Panc1 (cell line): Measurements from ENCODE around the gene CALCB. TPM values are rescaled to one million over a fixed set of nuclear protein-coding genes. Genes with fewer than 3 reads are reported as not detected.

ENCODE experiments used
- ATAC-seq: fragments of 200-7000 bp; cut with Tn5 transposase; 2 replicates; pipeline ENCODE4 v1.9.1; 2020; ENCODE audit warnings: mild to moderate bottlenecking, moderate library complexity
- BruUV-seq: library from RNA; stranded (reverse); fragments of 400-500 nt; replicated peaks from 2 replicates; lab custom pipeline; 2021; lab: Mats Ljungman, UMichigan
- CTCF ChIA-PET: fragments of 300-600 bp; sonication (Branson Sonifier 250); formaldehyde crosslinking; loops from one replicate; lab custom pipeline; 2022; ENCODE audit warnings: antibody characterized with exemption; lab: Charles Lee
- POLR2A ChIA-PET: fragments of 300-600 bp; sonication (Branson Sonifier 250); formaldehyde crosslinking; loops from one replicate; lab custom pipeline; 2022; ENCODE audit warnings: antibody characterized with exemption; lab: Charles Lee
- DNase-seq: peaks from one replicate; pipeline ENCODE4 v3.0.0-alpha.2; 2010; ENCODE audit warnings: low read depth, low spot score
- H3K27ac ChIP-seq: 2 replicates; pipeline ENCODE4 v1.5.1; 2011; ENCODE audit warnings: mild to moderate bottlenecking, low read length, inconsistent platforms
- H3K27me3 ChIP-seq: fragments of 200-500 bp; sonication (Bioruptor generic); 2 replicates; pipeline ENCODE4 v1.6.0; 2014; ENCODE audit warnings: low read length, inconsistent platforms; ENCODE audit not compliant: control insufficient read depth, insufficient read depth
- H3K36me3 ChIP-seq: fragments of 200-500 bp; sonication (Bioruptor generic); 2 replicates; pipeline ENCODE4 v1.5.1; 2014; ENCODE audit warnings: inconsistent platforms, mild to moderate bottlenecking, low read length, moderate library complexity; ENCODE audit not compliant: control insufficient read depth, insufficient read depth
- H3K4me1 ChIP-seq: 2 replicates; pipeline ENCODE4 v1.5.1; 2011; ENCODE audit warnings: inconsistent platforms, mild to moderate bottlenecking, low read length, moderate library complexity; ENCODE audit not compliant: control insufficient read depth, insufficient read depth
- H3K4me3 ChIP-seq, 2 experiments: 2 replicates each; pipeline ENCODE4 v1.5.1; 2011 to 2012; ENCODE audit warnings: low read depth in 2 of 2, low read length in 2 of 2, mild to moderate bottlenecking in 2 of 2, inconsistent platforms in 1 of 2, moderate library complexity in 1 of 2
- H3K9me3 ChIP-seq: fragments of 200-500 bp; sonication (Bioruptor generic); 2 replicates; pipeline ENCODE4 v1.5.1; 2014; ENCODE audit warnings: low read depth, mild to moderate bottlenecking, inconsistent platforms, low read length, moderate library complexity; ENCODE audit not compliant: control insufficient read depth, insufficient read depth
- POLR2AphosphoS5 ChIP-seq: IDR thresholded peaks from 2 replicates; pipeline ENCODE4 v1.6.1; 2012; ENCODE audit warnings: mild to moderate bottlenecking, low read depth, low read length, moderate library complexity
- REST ChIP-seq, 2 experiments: IDR thresholded peaks; 2 replicates each; pipeline ENCODE4 v1.6.1; 2011 to 2012; ENCODE audit warnings: low read depth in 2 of 2, control low read depth in 1 of 2, low read length in 1 of 2, mild to moderate bottlenecking in 1 of 2, moderate library complexity in 1 of 2; ENCODE audit not compliant: insufficient read depth in 1 of 2
- SIN3A ChIP-seq: IDR thresholded peaks from 2 replicates; pipeline ENCODE4 v1.6.1; 2012; ENCODE audit warnings: low read depth, mild to moderate bottlenecking, low read length, moderate library complexity, borderline replicate concordance; ENCODE audit not compliant: insufficient read depth
- TCF7L2 ChIP-seq: IDR thresholded peaks from 2 replicates; pipeline ENCODE4 v1.6.1; 2011; ENCODE audit warnings: mild to moderate bottlenecking, low read depth, low read length, inconsistent platforms
- in situ Hi-C: cut with HindIII; loops from 2 replicates; pipeline ENCODE4 v1.10.0; 2016; ENCODE audit warnings: low sequenced_read_pairs, low pct_unique_long_range_greater_than_20kb
- intact Hi-C: fragments of 100-400 bp; cut with micrococcal nuclease; formaldehyde crosslinking; loops from one replicate; pipeline ENCODE4 v1.10.0; 2022; ENCODE audit not compliant: unreplicated experiment
- total RNA-seq: library from RNA; stranded (reverse); gene quantifications from one replicate; pipeline ENCODE4 v1.2.1, GENCODE V29; 2021; ENCODE audit not compliant: unreplicated experiment
- TF ChIP-seq, protein P1 (sequence below): fragments of 450-650 bp; IDR thresholded peaks from 2 replicates; pipeline ENCODE4 v1.5.1; 2017; ENCODE audit warnings: mild to moderate bottlenecking

The CALCB gene
- total RNA-seq, 1 experiment from 2014 or later: not detected

GRCh38 chr11:15034687-15035267 lies 38.6 kb upstream of the CALCB start:
- CTCF ChIA-PET: no interaction called here
- H3K27me3 ChIP-seq: no peaks in the 10 kb centered on the region; the same call in none of the 2 replicates
- ATAC-seq (no peak), DNase-seq (no peak)
- no TSS peak for BruUV-seq
- H3K4me1 ChIP-seq: no peaks in the 10 kb centered on the region
- no peak overlapping the region for H3K4me3 ChIP-seq
- H3K36me3 ChIP-seq: no peaks in the 10 kb centered on the region
- H3K27ac ChIP-seq: no peak overlapping the region
- TF ChIP-seq REST (IDR thresholded peaks at IDR 0.05; ENCODE audit: insufficient read depth in 1 of 2, low read depth in 2 of 2, low read length in 1 of 2) (no peak), TCF7L2 (no peak), POLR2AphosphoS5 (no peak), SIN3A (no peak)
- TF ChIP-seq, protein P1, sequence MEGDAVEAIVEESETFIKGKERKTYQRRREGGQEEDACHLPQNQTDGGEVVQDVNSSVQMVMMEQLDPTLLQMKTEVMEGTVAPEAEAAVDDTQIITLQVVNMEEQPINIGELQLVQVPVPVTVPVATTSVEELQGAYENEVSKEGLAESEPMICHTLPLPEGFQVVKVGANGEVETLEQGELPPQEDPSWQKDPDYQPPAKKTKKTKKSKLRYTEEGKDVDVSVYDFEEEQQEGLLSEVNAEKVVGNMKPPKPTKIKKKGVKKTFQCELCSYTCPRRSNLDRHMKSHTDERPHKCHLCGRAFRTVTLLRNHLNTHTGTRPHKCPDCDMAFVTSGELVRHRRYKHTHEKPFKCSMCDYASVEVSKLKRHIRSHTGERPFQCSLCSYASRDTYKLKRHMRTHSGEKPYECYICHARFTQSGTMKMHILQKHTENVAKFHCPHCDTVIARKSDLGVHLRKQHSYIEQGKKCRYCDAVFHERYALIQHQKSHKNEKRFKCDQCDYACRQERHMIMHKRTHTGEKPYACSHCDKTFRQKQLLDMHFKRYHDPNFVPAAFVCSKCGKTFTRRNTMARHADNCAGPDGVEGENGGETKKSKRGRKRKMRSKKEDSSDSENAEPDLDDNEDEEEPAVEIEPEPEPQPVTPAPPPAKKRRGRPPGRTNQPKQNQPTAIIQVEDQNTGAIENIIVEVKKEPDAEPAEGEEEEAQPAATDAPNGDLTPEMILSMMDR: no peak
- H3K9me3 ChIP-seq: no peaks in the 10 kb centered on the region
- intact Hi-C loops (no loop called here), in situ Hi-C loops (no loop called here)
- POLR2A ChIA-PET: no interaction called here

DNA sequence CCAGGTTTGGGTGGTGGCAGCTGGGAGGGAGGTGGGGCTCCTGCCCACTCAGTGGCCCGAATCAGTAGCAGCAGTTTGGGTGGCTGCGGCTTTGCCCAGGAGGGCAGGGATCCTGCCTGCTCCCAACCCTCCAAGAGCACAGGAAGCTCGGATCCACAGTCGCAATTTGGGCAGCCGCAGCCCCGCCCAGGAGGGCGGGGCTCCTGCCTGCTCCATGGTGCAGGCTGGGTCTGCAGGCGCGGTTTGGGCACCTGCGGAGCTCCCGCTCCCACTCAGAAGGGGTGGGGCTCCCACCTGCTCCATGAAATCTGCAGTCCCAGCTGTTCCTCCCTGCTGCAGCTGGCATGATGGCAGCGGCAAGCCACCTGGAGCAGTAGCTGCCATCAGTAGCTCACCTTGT lies 38.1 kb upstream of the CALCB start:
- Histone ChIP-seq H3K27me3 (peaks cover under 1% of the 10 kb centered on the region), H3K4me3 (no peak overlapping the region), H3K4me1 (no peaks in the 10 kb centered on the region), H3K36me3 (no peaks in the 10 kb centered on the region), H3K9me3 (no peaks in the 10 kb centered on the region), H3K27ac (no peak overlapping the region)
- ChIA-PET POLR2A (interaction anchor here (0.7 kb wide), 1 partner anchor 1705 kb away, joined by 3 read pairs; no protein-coding TSS in a partner anchor), CTCF (interaction anchor here (0.6 kb wide), 1 partner anchor 16 kb away, joined by 7 read pairs; no protein-coding TSS in a partner anchor)
- intact Hi-C loops (no loop called here), in situ Hi-C loops (no loop called here)
- BruUV-seq: no TSS peak
- no peak for ATAC-seq
- DNase-seq: no peak
- TF ChIP-seq REST (IDR thresholded peaks at IDR 0.05; ENCODE audit: insufficient read depth in 1 of 2, low read depth in 2 of 2, low read length in 1 of 2): no peak
- TF ChIP-seq, protein P1: no peak
